HG02798 (cell line): ENCODE results near the gene DTX3.
A peak's percentile ranks its signal among the peaks of the same experiment; 100 is the strongest.
"Not testable (repeated sequence)": the region's sequence is repeated elsewhere in the genome, so short reads cannot be mapped to it uniquely, and the experiment has no call there.

Source experiments
- ATAC-seq: cut with Tn5 transposase; IDR thresholded peaks from one replicate; pipeline ENCODE4 v1.9.1; 2021; ENCODE audit warnings: mild to moderate bottlenecking; ENCODE audit not compliant: unreplicated experiment, poor library complexity

Gene DTX3

GRCh38 chr12:57616383-57617101 lies 11.9 kb downstream of the DTX3 start:
- no peak for ATAC-seq

GRCh38 chr12:57617942-57618341 lies 13.3 kb downstream of the DTX3 start:
- no peak for ATAC-seq

GRCh38 chr12:57618431-57618830 lies 13.8 kb downstream of the DTX3 start:
- ATAC-seq = not testable (repeated sequence)

- ATAC-seq = no peak
Measured at GRCh38 chr12:57618966-57619433, 14.4 kb downstream of the DTX3 start.

GRCh38 chr12:57619434-57620244 lies 15.0 kb downstream of the DTX3 start:
- no peak for ATAC-seq

- ATAC-seq = no peak
Measured at GRCh38 chr12:57620245-57620935, 15.8 kb downstream of the DTX3 start.

GRCh38 chr12:57620936-57621496 lies 16.4 kb downstream of the DTX3 start:
- ATAC-seq = no peak

- peak; percentile 62 for ATAC-seq
Measured at GRCh38 chr12:57621497-57622292, 17.1 kb downstream of the DTX3 start.

- ATAC-seq = no peak
Measured at GRCh38 chr12:57622293-57623245, 17.9 kb downstream of the DTX3 start.

GRCh38 chr12:57623385-57623784 lies 18.8 kb downstream of the DTX3 start:
- no peak for ATAC-seq

GRCh38 chr12:57623811-57624390 lies 19.3 kb downstream of the DTX3 start:
- ATAC-seq = no peak

GRCh38 chr12:57624441-57625220 lies 20.0 kb downstream of the DTX3 start:
- ATAC-seq = no peak

- no peak for ATAC-seq
Measured at GRCh38 chr12:57625261-57626032, 20.8 kb downstream of the DTX3 start.

GRCh38 chr12:57626111-57626920 lies 21.7 kb downstream of the DTX3 start:
- ATAC-seq = no peak

GRCh38 chr12:57626921-57627445 lies 22.4 kb downstream of the DTX3 start:
- no peak for ATAC-seq
